ENCODE results near the gene XRN2. TPM values are rescaled to one million over a fixed set of nuclear protein-coding genes. Genes with fewer than 3 reads are reported as not detected.

Gene XRN2
- total and polyA plus RNA-seq, 4 donors, result 20.9 to 40.3 (median 25.2) TPM

DNA sequence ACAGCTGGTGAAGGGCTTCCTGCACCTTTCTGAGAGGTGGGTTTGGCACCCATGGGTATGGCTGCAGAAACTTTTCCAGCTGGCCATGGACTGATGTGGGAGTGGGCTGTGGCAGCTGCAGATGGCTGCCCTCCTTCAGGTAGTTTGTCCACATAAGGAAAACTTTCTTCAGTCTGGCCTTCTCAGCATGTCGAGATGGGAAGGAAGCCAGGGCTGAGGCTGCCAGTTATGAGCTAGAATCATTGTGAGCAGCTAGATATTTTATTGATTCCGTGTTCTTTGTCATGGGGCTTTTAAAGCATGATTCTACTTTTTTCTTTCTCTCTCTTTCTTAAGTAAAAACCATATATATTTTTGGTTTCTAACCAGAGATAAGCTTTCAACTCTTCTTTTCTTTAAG lies 77.6 kb downstream of the XRN2 start (continued):
- TF ChIP-seq, protein P1, sequence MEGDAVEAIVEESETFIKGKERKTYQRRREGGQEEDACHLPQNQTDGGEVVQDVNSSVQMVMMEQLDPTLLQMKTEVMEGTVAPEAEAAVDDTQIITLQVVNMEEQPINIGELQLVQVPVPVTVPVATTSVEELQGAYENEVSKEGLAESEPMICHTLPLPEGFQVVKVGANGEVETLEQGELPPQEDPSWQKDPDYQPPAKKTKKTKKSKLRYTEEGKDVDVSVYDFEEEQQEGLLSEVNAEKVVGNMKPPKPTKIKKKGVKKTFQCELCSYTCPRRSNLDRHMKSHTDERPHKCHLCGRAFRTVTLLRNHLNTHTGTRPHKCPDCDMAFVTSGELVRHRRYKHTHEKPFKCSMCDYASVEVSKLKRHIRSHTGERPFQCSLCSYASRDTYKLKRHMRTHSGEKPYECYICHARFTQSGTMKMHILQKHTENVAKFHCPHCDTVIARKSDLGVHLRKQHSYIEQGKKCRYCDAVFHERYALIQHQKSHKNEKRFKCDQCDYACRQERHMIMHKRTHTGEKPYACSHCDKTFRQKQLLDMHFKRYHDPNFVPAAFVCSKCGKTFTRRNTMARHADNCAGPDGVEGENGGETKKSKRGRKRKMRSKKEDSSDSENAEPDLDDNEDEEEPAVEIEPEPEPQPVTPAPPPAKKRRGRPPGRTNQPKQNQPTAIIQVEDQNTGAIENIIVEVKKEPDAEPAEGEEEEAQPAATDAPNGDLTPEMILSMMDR (IDR thresholded peaks at IDR 0.05; ENCODE audit: low read depth, low read length, missing input control), result no peak

DNA sequence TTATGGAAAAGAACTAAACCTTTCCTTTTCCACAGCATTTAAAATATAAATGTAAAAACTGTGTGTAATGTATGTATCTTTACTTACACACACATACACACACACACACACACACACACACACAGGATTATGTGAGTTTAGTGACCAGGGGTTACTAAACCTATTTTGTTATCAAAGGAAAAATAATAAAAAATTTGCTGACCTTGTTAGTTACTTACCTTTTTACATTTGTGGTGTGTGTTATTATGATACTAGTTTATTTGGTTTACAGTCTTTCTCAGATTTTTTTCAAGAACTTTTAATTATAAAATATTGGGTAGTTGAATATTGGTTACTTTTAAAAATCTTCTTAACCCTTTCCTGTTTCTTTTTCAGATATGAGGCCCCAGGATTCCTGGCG lies 78.5 kb downstream of the XRN2 start:
- no peaks in the 10 kb centered on the region for H3K27me3 ChIP-seq (ENCODE audit: control insufficient read depth in 4 of 4, insufficient read depth in 4 of 4, low read length in 3 of 4)
- H3K36me3 ChIP-seq (ENCODE audit: control insufficient read depth in 4 of 4, insufficient read depth in 3 of 4, low read depth in 1 of 4, low read length in 3 of 4), result peaks cover 6 to 46% (median 24%) of the 10 kb centered on the region in 4 donors
- H3K27ac ChIP-seq (ENCODE audit: low read depth in 1 of 2, low read length in 2 of 2), result no peak overlapping the region
- no peak overlapping the region for H3K4me3 ChIP-seq (ENCODE audit: low read depth in 1 of 3, low read length in 3 of 3)
- H3K9ac ChIP-seq (ENCODE audit: low read depth in 1 of 2, low read length in 2 of 2), result no peak overlapping the region
- H3K4me1 ChIP-seq (ENCODE audit: control insufficient read depth in 4 of 4, insufficient read depth in 4 of 4, low read length in 3 of 4), result peaks cover 0 to 3% (median 1%) of the 10 kb centered on the region in 4 donors
- TF ChIP-seq HNF4G (IDR thresholded peaks at IDR 0.05) (no peak), JUND (IDR thresholded peaks at IDR 0.05) (no peak), YY1 (IDR thresholded peaks at IDR 0.05) (no peak), HNF4A (conservative IDR thresholded peaks at IDR 0.05) (no peak)
- TF ChIP-seq, protein P2, sequence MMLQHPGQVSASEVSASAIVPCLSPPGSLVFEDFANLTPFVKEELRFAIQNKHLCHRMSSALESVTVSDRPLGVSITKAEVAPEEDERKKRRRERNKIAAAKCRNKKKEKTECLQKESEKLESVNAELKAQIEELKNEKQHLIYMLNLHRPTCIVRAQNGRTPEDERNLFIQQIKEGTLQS (IDR thresholded peaks at IDR 0.05), result no peak
- TF ChIP-seq, protein P3, sequence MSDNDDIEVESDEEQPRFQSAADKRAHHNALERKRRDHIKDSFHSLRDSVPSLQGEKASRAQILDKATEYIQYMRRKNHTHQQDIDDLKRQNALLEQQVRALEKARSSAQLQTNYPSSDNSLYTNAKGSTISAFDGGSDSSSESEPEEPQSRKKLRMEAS (IDR thresholded peaks at IDR 0.05), result no peak
- no peak for DNase-seq (ENCODE audit: low spot score)
- no peaks in the 10 kb centered on the region for H3K9me3 ChIP-seq (ENCODE audit: control insufficient read depth in 4 of 4, low read length in 3 of 4)
- WGBS, result 100% methylated on average over 1 of the region's 1 CpG

DNA sequence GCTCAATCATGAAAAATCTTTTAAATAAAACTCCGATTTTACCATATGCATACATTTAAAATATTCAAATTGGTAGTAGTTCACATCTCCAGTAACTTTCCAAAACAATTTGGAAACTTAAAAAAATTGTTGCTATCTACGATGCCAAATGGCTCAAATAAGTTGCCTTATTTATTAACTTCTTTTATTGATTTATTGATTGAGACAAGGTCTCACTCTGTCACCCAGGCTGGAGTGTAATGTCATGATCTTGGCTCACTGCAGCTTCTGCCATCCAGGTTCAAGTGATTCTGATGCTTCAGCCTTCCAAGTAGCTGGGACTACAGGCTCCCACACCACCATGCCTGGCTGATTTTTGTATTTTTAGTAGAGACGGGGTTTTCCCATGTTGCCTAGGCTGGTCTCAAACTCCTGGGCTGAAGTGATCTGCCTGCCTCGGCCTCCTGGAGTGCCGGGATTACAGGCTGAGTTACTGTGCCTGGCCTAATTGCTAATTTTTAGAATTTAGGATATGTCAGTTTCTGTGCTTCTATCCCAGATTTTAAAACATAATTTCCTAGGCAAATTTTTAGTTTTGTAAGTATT lies 81.3 kb downstream of the XRN2 start:
- TF ChIP-seq NR2F2 (IDR thresholded peaks at IDR 0.05) (no peak), HNF4G (IDR thresholded peaks at IDR 0.05) (no peak), YY1 (IDR thresholded peaks at IDR 0.05) (no peak), FOXA2 (IDR thresholded peaks at IDR 0.05) (no peak), RXRA (IDR thresholded peaks at IDR 0.05) (no peak), HNF4A (conservative IDR thresholded peaks at IDR 0.05) (no peak), SP1 (IDR thresholded peaks at IDR 0.05) (no peak), TAF1 (conservative IDR thresholded peaks at IDR 0.05) (no peak), JUND (IDR thresholded peaks at IDR 0.05) (no peak), RAD21 (IDR thresholded peaks at IDR 0.05) (no peak), EGR1 (IDR thresholded peaks at IDR 0.05; ENCODE audit: low read depth in 2 of 2) (no peak), GABPA (IDR thresholded peaks at IDR 0.05 in 1 of 2, conservative IDR thresholded peaks at IDR 0.05 in 1 of 2) (no peak), FOXA1 (IDR thresholded peaks at IDR 0.05) (no peak)
- TF ChIP-seq, protein P1 (IDR thresholded peaks at IDR 0.05; ENCODE audit: low read depth, low read length, missing input control), result no peak
- TF ChIP-seq, protein P4, sequence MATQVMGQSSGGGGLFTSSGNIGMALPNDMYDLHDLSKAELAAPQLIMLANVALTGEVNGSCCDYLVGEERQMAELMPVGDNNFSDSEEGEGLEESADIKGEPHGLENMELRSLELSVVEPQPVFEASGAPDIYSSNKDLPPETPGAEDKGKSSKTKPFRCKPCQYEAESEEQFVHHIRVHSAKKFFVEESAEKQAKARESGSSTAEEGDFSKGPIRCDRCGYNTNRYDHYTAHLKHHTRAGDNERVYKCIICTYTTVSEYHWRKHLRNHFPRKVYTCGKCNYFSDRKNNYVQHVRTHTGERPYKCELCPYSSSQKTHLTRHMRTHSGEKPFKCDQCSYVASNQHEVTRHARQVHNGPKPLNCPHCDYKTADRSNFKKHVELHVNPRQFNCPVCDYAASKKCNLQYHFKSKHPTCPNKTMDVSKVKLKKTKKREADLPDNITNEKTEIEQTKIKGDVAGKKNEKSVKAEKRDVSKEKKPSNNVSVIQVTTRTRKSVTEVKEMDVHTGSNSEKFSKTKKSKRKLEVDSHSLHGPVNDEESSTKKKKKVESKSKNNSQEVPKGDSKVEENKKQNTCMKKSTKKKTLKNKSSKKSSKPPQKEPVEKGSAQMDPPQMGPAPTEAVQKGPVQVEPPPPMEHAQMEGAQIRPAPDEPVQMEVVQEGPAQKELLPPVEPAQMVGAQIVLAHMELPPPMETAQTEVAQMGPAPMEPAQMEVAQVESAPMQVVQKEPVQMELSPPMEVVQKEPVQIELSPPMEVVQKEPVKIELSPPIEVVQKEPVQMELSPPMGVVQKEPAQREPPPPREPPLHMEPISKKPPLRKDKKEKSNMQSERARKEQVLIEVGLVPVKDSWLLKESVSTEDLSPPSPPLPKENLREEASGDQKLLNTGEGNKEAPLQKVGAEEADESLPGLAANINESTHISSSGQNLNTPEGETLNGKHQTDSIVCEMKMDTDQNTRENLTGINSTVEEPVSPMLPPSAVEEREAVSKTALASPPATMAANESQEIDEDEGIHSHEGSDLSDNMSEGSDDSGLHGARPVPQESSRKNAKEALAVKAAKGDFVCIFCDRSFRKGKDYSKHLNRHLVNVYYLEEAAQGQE (IDR thresholded peaks at IDR 0.05), result no peak
- TF ChIP-seq, protein P5, sequence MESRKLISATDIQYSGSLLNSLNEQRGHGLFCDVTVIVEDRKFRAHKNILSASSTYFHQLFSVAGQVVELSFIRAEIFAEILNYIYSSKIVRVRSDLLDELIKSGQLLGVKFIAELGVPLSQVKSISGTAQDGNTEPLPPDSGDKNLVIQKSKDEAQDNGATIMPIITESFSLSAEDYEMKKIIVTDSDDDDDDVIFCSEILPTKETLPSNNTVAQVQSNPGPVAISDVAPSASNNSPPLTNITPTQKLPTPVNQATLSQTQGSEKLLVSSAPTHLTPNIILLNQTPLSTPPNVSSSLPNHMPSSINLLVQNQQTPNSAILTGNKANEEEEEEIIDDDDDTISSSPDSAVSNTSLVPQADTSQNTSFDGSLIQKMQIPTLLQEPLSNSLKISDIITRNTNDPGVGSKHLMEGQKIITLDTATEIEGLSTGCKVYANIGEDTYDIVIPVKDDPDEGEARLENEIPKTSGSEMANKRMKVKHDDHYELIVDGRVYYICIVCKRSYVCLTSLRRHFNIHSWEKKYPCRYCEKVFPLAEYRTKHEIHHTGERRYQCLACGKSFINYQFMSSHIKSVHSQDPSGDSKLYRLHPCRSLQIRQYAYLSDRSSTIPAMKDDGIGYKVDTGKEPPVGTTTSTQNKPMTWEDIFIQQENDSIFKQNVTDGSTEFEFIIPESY (IDR thresholded peaks at IDR 0.05), result no peak
- TF ChIP-seq, protein P2 (IDR thresholded peaks at IDR 0.05), result no peak
- TF ChIP-seq, protein P3 (IDR thresholded peaks at IDR 0.05), result no peak
- H3K4me3 ChIP-seq (ENCODE audit: low read depth in 1 of 3, low read length in 3 of 3), result no peak overlapping the region
- WGBS, result 94% methylated on average over 5 of the region's 5 CpGs
- H3K27me3 ChIP-seq (ENCODE audit: control insufficient read depth in 4 of 4, insufficient read depth in 4 of 4, low read length in 3 of 4), result no peaks in the 10 kb centered on the region
- no peak overlapping the region for H3K9ac ChIP-seq (ENCODE audit: low read depth in 1 of 2, low read length in 2 of 2)
- no peak for DNase-seq (ENCODE audit: low spot score)
- H3K27ac ChIP-seq (ENCODE audit: low read depth in 1 of 2, low read length in 2 of 2), result no peak overlapping the region
- no peaks in the 10 kb centered on the region for H3K9me3 ChIP-seq (ENCODE audit: control insufficient read depth in 4 of 4, low read length in 3 of 4)
- H3K4me1 ChIP-seq (ENCODE audit: control insufficient read depth in 4 of 4, insufficient read depth in 4 of 4, low read length in 3 of 4), result peaks cover 3 to 13% (median 10%) of the 10 kb centered on the region in 4 donors
- H3K36me3 ChIP-seq (ENCODE audit: control insufficient read depth in 4 of 4, insufficient read depth in 3 of 4, low read depth in 1 of 4, low read length in 3 of 4), result peaks cover 6 to 59% (median 26%) of the 10 kb centered on the region in 4 donors

All from liver (tissue), 9 donors.